Colon (tissue), 2 donors: ENCODE results near the gene KEAP1.
"Not testable (repeated sequence)": the region's sequence is repeated elsewhere in the genome, so short reads cannot be mapped to it uniquely, and the experiment has no call there.

Source experiments
- FAIRE-seq: peaks from 2 replicates; lab custom pipeline; 2012; peaks lifted over from hg19 to GRCh38; lab: Jason Lieb, UNC
- donor health status: control.
- donor health status: control.

The KEAP1 gene

GRCh38 chr19:10503002-10503789 lies at the start of gene KEAP1:
KEAP1 (minus strand) TSS chr19:10503356; CDS start chr19:10500033, 3,323 bp downstream.
- FAIRE-seq, result no peak

GRCh38 chr19:10552510-10553053 lies 49.4 kb upstream of the KEAP1 start:
- no peak for FAIRE-seq

- no peak for FAIRE-seq
Observed at GRCh38 chr19:10551698-10552301, 48.6 kb upstream of the KEAP1 start.

GRCh38 chr19:10551006-10551405 lies 47.9 kb upstream of the KEAP1 start:
- not testable (repeated sequence) for FAIRE-seq

GRCh38 chr19:10550336-10550735 lies 47.2 kb upstream of the KEAP1 start:
- no peak for FAIRE-seq

GRCh38 chr19:10549733-10550132 lies 46.6 kb upstream of the KEAP1 start:
- no peak for FAIRE-seq

- FAIRE-seq, result no peak
Observed at GRCh38 chr19:10548746-10549276, 45.7 kb upstream of the KEAP1 start.

- FAIRE-seq, result no peak
Observed at GRCh38 chr19:10546817-10547216, 43.7 kb upstream of the KEAP1 start.

- FAIRE-seq, result no peak
Observed at GRCh38 chr19:10544753-10545251, 41.6 kb upstream of the KEAP1 start.

- no peak for FAIRE-seq
Observed at GRCh38 chr19:10544242-10544752, 41.1 kb upstream of the KEAP1 start.

- FAIRE-seq, result no peak
Observed at GRCh38 chr19:10543420-10544241, 40.5 kb upstream of the KEAP1 start, which contains the start of gene ATG4D. ATG4D (plus strand) TSS chr19:10543904; CDS start chr19:10544091, 187 bp downstream.

GRCh38 chr19:10543059-10543419 lies 39.9 kb upstream of the KEAP1 start:
- FAIRE-seq, result no peak

- not testable (repeated sequence) for FAIRE-seq
Observed at GRCh38 chr19:10539016-10539415, 35.9 kb upstream of the KEAP1 start.

GRCh38 chr19:10538204-10538983 lies 35.2 kb upstream of the KEAP1 start:
- FAIRE-seq, result no peak

GRCh38 chr19:10537668-10538067 lies 34.5 kb upstream of the KEAP1 start:
- no peak for FAIRE-seq

GRCh38 chr19:10535613-10536012 lies 32.5 kb upstream of the KEAP1 start:
- no peak for FAIRE-seq

- FAIRE-seq, result no peak
Observed at GRCh38 chr19:10533646-10534386, 30.7 kb upstream of the KEAP1 start.

- no peak for FAIRE-seq
Observed at GRCh38 chr19:10532457-10532856, 29.3 kb upstream of the KEAP1 start.

- FAIRE-seq, result not testable (repeated sequence)
Observed at GRCh38 chr19:10526887-10527286, 23.7 kb upstream of the KEAP1 start.

GRCh38 chr19:10525636-10526035 lies 22.5 kb upstream of the KEAP1 start:
- FAIRE-seq, result no peak
